GM03348 (cell line): ENCODE results near the gene RNFT2.
"Not testable (repeated sequence)": the region's sequence is repeated elsewhere in the genome, so short reads cannot be mapped to it uniquely, and the experiment has no call there.

Experiments used
- DNase-seq: peaks from one replicate; pipeline ENCODE4 v3.0.0; 2012; ENCODE audit warnings: low spot score

Gene RNFT2

GRCh38 chr12:116710370-116711150, 27.6 kb upstream of the RNFT2 start:
- no peak for DNase-seq

- no peak for DNase-seq
These were observed 25.4 kb upstream of the RNFT2 start for GRCh38 chr12:116712458-116713303.

- no peak for DNase-seq
These were observed 24.6 kb upstream of the RNFT2 start for GRCh38 chr12:116713527-116713926.

GRCh38 chr12:116714175-116714574, 23.9 kb upstream of the RNFT2 start:
- DNase-seq = no peak

- DNase-seq = peak; percentile 70
These were observed 20.4 kb upstream of the RNFT2 start for GRCh38 chr12:116717466-116718437.

- DNase-seq = peak; percentile 69
These were observed 19.3 kb upstream of the RNFT2 start for GRCh38 chr12:116718655-116719454.

GRCh38 chr12:116719731-116720528, 18.2 kb upstream of the RNFT2 start:
- no peak for DNase-seq

- no peak for DNase-seq
These were observed 15.9 kb upstream of the RNFT2 start for GRCh38 chr12:116722245-116722644.

- no peak for DNase-seq
These were observed 11.4 kb upstream of the RNFT2 start for GRCh38 chr12:116726694-116727093.

- DNase-seq = no peak
These were observed 10.9 kb upstream of the RNFT2 start for GRCh38 chr12:116727261-116727660.

- no peak for DNase-seq
These were observed 10.2 kb upstream of the RNFT2 start for GRCh38 chr12:116727891-116728290.

- DNase-seq = no peak
These were observed 6.3 kb upstream of the RNFT2 start for GRCh38 chr12:116731801-116732200.

- DNase-seq = no peak
These were observed 3.9 kb upstream of the RNFT2 start for GRCh38 chr12:116734156-116734768.

GRCh38 chr12:116735084-116735483, 3.0 kb upstream of the RNFT2 start:
- no peak for DNase-seq

- DNase-seq = no peak
These were observed 2.0 kb upstream of the RNFT2 start for GRCh38 chr12:116735951-116736599.

- DNase-seq = peak; percentile 56
These were observed 947 bp upstream of the RNFT2 start for GRCh38 chr12:116736962-116737773.

GRCh38 chr12:116739381-116739887, 1.3 kb downstream of the RNFT2 start:
- no peak for DNase-seq

- not testable (repeated sequence) for DNase-seq
These were observed 4.7 kb downstream of the RNFT2 start for GRCh38 chr12:116742787-116743186.
